Measurements from ENCODE around the gene SNTN. TPM values are rescaled to one million over a fixed set of nuclear protein-coding genes. Genes with fewer than 3 reads are reported as not detected.

SNTN gene
- total and polyA plus RNA-seq, 2 donors (not counting 3 experiments of a cell fraction or from before 2014, with no cell fraction given) = not detected

- no peak overlapping the region for H3K4me3 ChIP-seq (replicated peaks in 1 of 3; ENCODE audit: insufficient read depth in 1 of 3, low read depth in 1 of 3, low read length in 3 of 3)
- no peaks in the 10 kb centered on the region for H3K9me1 ChIP-seq (replicated peaks; ENCODE audit: control insufficient read depth, extremely low read depth, insufficient read depth, low read length)
- POLR2A ChIA-PET = no interaction called here
- no peaks in the 10 kb centered on the region for H3K36me3 ChIP-seq (ENCODE audit: control insufficient read depth in 2 of 2, extremely low read depth in 1 of 2, insufficient read depth in 2 of 2, low read length in 2 of 2)
- no peak overlapping the region for H3K27ac ChIP-seq (ENCODE audit: insufficient read depth, low read depth, low read length)
- DNase-seq (ENCODE audit: low read depth, low spot score) (no peak), FAIRE-seq (no peak)
- no peaks in the 10 kb centered on the region for H3K9me3 ChIP-seq (replicated peaks; ENCODE audit: control insufficient read depth, insufficient read depth, low read length)
- no peak overlapping the region for H2AFZ ChIP-seq (ENCODE audit: low read depth, low read length)
- no peaks in the 10 kb centered on the region for H3K4me1 ChIP-seq (ENCODE audit: control insufficient read depth, extremely low read depth, insufficient read depth, low read length)
- intact Hi-C loops (cut with micrococcal nuclease) = no loop called here
- no peaks in the 10 kb centered on the region for H3K79me2 ChIP-seq (ENCODE audit: control insufficient read depth, insufficient read depth, low read length)
- no peaks in the 10 kb centered on the region for H3K27me3 ChIP-seq (ENCODE audit: control insufficient read depth in 2 of 2, insufficient read depth in 2 of 2, low read length in 2 of 2)
- TF ChIP-seq MAX (IDR thresholded peaks at IDR 0.05; ENCODE audit: insufficient read depth, insufficient read length) (no peak), POLR2AphosphoS5 (IDR thresholded peaks at IDR 0.05; ENCODE audit: insufficient read depth, low read depth, low read length) (no peak), MYC (IDR thresholded peaks at IDR 0.05; ENCODE audit: low read depth, low read length) (no peak), POLR2A (IDR thresholded peaks at IDR 0.05; ENCODE audit: low read depth, low read length) (no peak), GATA2 (IDR thresholded peaks at IDR 0.05; ENCODE audit: insufficient read depth, insufficient read length, low read depth, low read length) (no peak), EZH2 (IDR thresholded peaks at IDR 0.05; ENCODE audit: borderline replicate concordance, low read depth, low read length, severe bottlenecking) (no peak), JUN (IDR thresholded peaks at IDR 0.05; ENCODE audit: borderline replicate concordance, insufficient read depth, insufficient read length, low read depth) (no peak), FOS (IDR thresholded peaks at IDR 0.05; ENCODE audit: borderline replicate concordance, insufficient read depth, low read length) (no peak), CTCF (IDR thresholded peaks at IDR 0.05; ENCODE audit: extremely low read depth in 1 of 2, insufficient read depth in 1 of 2, low read depth in 1 of 2, low read length in 2 of 2) (no peak)
- dilution Hi-C loops (cut with MboI; ENCODE audit: extremely low pct_ligation_motif_present, low sequenced_read_pairs) = no loop called here
- H3K9ac ChIP-seq (replicated peaks; ENCODE audit: extremely low read depth, insufficient read depth, low read length) = no peak overlapping the region
- H4K20me1 ChIP-seq (replicated peaks; ENCODE audit: control insufficient read depth, extremely low read depth, insufficient read depth, low read length) = no peaks in the 10 kb centered on the region
- H3K4me2 ChIP-seq (ENCODE audit: insufficient read depth, low read length) = no peak overlapping the region
- CTCF ChIA-PET = no interaction called here
- no TSS peak for BruUV-seq (replicated peaks)
Observed at GRCh38 chr3:63656786-63657185, 4.3 kb downstream of the SNTN start.
